B cell (primary cell): ENCODE measurements around the gene MBOAT1.

ENCODE experiments used
- EZH2 ChIP-seq: IDR thresholded peaks from 2 replicates; pipeline ENCODE4 v1.6.1; 2012; ENCODE audit warnings: borderline replicate concordance, low read depth, mild to moderate bottlenecking, moderate library complexity, low read length; ENCODE audit not compliant: insufficient read depth, poor library complexity, severe bottlenecking
- TF ChIP-seq, protein P1 (sequence below): fragments of 200-600 bp; IDR thresholded peaks from one replicate; pipeline ENCODE4 v1.8.0; 2022; ENCODE audit warnings: antibody characterized with exemption, mild to moderate bottlenecking

DNA sequence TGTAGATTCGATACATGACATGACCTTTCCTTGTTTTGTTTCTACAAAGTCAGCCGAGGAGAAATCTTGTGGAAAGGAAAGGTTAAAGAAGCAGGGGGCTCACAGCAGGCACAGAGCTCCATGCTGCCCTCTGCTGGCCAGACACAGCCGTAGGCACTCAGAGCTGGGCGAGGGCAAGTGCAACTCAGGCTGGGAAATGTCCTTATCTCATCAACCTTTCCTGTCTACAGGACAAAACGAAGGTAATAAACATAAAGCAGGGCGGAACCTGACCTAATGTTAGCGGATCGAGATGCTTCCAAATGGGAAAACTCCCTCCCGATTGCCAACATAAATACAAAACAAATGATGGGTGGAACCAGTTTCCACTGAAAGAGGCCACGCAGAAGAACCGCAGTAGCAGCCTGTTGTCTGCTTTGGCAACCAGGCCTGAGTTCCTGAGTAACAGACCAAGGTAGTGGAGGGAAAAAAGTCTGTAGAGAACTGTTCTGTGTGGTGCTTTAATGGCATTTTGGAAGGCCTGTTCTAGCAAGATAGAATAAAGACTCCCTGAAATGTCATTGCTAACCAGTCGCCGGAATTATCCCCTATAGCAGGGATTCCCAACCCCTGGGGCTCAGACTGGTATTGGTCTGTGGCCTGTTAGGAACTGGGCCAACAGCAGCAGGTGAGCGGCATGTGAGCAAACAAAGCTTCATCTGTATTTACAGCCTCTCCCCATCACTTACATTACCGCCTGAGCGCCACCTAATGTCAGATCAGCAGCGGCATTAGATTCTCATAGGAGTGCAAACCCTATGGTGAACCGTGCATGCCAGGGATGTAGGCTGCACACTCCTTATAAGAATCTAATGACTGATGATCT lies 85.2 kb downstream of the MBOAT1 start:
- TF ChIP-seq, protein P1, sequence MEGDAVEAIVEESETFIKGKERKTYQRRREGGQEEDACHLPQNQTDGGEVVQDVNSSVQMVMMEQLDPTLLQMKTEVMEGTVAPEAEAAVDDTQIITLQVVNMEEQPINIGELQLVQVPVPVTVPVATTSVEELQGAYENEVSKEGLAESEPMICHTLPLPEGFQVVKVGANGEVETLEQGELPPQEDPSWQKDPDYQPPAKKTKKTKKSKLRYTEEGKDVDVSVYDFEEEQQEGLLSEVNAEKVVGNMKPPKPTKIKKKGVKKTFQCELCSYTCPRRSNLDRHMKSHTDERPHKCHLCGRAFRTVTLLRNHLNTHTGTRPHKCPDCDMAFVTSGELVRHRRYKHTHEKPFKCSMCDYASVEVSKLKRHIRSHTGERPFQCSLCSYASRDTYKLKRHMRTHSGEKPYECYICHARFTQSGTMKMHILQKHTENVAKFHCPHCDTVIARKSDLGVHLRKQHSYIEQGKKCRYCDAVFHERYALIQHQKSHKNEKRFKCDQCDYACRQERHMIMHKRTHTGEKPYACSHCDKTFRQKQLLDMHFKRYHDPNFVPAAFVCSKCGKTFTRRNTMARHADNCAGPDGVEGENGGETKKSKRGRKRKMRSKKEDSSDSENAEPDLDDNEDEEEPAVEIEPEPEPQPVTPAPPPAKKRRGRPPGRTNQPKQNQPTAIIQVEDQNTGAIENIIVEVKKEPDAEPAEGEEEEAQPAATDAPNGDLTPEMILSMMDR: peak; percentile 96
- no peak for TF ChIP-seq EZH2
